Measurements from ENCODE around the gene KCNH4.

The KCNH4 gene

GRCh38 chr17:42203354-42203753 lies 22.4 kb upstream of the KCNH4 start:
- H3K27me3 ChIP-seq: no peaks in the 10 kb centered on the region
- H3K9me3 ChIP-seq: no peaks in the 10 kb centered on the region
- H3K4me3 ChIP-seq (ENCODE audit: low read depth in 1 of 2, low read length in 1 of 2): no peak overlapping the region
- no peak for TF ChIP-seq CTCF (IDR thresholded peaks at IDR 0.05)
- peaks cover 9 to 12% of the 10 kb centered on the region in 2 experiments for H3K4me1 ChIP-seq (ENCODE audit: control insufficient read depth in 1 of 2, insufficient read depth in 1 of 2, low read depth in 1 of 2, low read length in 1 of 2)
- H3K36me3 ChIP-seq: peaks cover 91% of the 10 kb centered on the region
- H3K27ac ChIP-seq: no peak overlapping the region

GRCh38 chr17:42202696-42203095 lies 21.8 kb upstream of the KCNH4 start:
- Histone ChIP-seq H3K36me3 (peaks cover 85% of the 10 kb centered on the region), H3K9me3 (no peaks in the 10 kb centered on the region), H3K4me1 (ENCODE audit: control insufficient read depth in 1 of 2, insufficient read depth in 1 of 2, low read depth in 1 of 2, low read length in 1 of 2) (peaks cover 9 to 12% of the 10 kb centered on the region in 2 experiments), H3K27ac (no peak overlapping the region), H3K27me3 (no peaks in the 10 kb centered on the region), H3K4me3 (ENCODE audit: low read depth in 1 of 2, low read length in 1 of 2) (no peak overlapping the region)
- TF ChIP-seq CTCF (IDR thresholded peaks at IDR 0.05): no peak

- H3K27ac ChIP-seq: no peak overlapping the region
- peaks cover 79% of the 10 kb centered on the region for H3K36me3 ChIP-seq
Measured at GRCh38 chr17:42202159-42202558, 21.2 kb upstream of the KCNH4 start.

GRCh38 chr17:42201458-42201772 lies 20.5 kb upstream of the KCNH4 start:
- no peak for TF ChIP-seq CTCF (IDR thresholded peaks at IDR 0.05)
- Histone ChIP-seq H3K27ac (peak overlapping the region; percentile 23), H3K4me1 (ENCODE audit: control insufficient read depth in 1 of 2, insufficient read depth in 1 of 2, low read depth in 1 of 2, low read length in 1 of 2) (peaks cover 9 to 12% of the 10 kb centered on the region in 2 experiments), H3K9me3 (no peaks in the 10 kb centered on the region), H3K36me3 (peaks cover 72% of the 10 kb centered on the region), H3K27me3 (no peaks in the 10 kb centered on the region), H3K4me3 (ENCODE audit: low read depth in 1 of 2, low read length in 1 of 2) (no peak overlapping the region)

More at GRCh38 chr17:42202159-42202558, 21.2 kb upstream of the KCNH4 start:
- Histone ChIP-seq H3K4me3 (ENCODE audit: low read depth in 1 of 2, low read length in 1 of 2) (no peak overlapping the region), H3K4me1 (ENCODE audit: control insufficient read depth in 1 of 2, insufficient read depth in 1 of 2, low read depth in 1 of 2, low read length in 1 of 2) (peaks cover 9 to 12% of the 10 kb centered on the region in 2 experiments), H3K9me3 (no peaks in the 10 kb centered on the region), H3K27me3 (no peaks in the 10 kb centered on the region)
- no peak for TF ChIP-seq CTCF (IDR thresholded peaks at IDR 0.05)

GRCh38 chr17:42200706-42201457 lies 19.9 kb upstream of the KCNH4 start:
- peaks cover 66% of the 10 kb centered on the region for H3K36me3 ChIP-seq
- no peak for TF ChIP-seq CTCF (IDR thresholded peaks at IDR 0.05)
- H3K4me1 ChIP-seq (ENCODE audit: control insufficient read depth in 1 of 2, insufficient read depth in 1 of 2, low read depth in 1 of 2, low read length in 1 of 2): peaks cover 6 to 7% of the 10 kb centered on the region in 2 experiments
- H3K27ac ChIP-seq: peak overlapping the region; percentile 23
- no peak overlapping the region for H3K4me3 ChIP-seq (ENCODE audit: low read depth in 1 of 2, low read length in 1 of 2)
- no peaks in the 10 kb centered on the region for H3K27me3 ChIP-seq
- no peaks in the 10 kb centered on the region for H3K9me3 ChIP-seq

Measured in neutrophil (primary cell).